Measurements from ENCODE around the gene THSD8.
"Not testable (repeated sequence)": the region's sequence is repeated elsewhere in the genome, so short reads cannot be mapped to it uniquely, and the experiment has no call there.

Gene THSD8

GRCh38 chr19:12792853-12793289 lies 9.0 kb upstream of the THSD8 start:
- no peak for DNase-seq

DNA sequence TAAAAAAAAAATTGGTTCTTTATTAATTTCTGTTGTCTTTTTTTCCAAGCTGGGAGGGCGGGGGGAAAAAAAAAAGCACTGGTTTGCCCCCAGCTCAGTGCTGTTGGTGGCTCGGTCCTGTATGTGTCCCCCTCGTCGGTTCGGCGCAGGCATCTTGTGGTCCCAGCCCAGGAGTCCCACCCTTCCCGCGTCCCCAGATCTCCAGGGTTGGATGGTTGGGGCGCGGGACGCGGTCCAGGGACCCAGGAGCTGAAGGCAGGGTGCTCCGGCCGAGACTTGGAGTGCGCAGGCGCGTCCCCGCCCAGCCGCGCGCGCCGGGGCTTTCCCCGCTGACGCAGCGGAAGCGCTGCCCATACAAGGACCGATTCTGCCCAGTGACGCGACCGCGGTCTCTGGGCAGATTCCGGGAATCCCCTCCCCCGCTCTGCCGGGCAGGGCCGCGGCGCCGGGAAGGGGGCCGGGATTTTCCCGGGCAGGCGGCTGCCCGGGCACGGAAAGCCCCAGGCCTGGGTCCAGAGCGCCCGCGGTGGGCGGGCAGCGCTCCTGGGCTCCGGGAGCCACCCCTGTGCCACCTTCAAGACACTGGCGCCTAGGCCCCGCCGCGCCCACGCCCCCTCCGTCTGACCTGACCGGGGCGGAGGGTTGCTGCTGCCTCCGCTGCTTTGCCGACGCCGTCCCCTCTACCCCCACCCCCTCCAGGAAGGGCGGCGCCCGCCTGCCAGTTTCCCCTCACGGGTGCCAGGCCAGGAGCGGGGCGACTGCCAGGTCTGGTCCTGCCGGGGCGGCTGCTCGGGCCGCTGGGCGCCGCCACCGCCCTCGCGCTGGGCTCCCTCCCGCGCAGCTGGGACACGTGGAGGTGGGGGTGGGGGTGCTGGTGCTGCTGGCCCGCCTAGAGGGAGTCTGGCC lies 8.3 kb upstream of the THSD8 start:
- DNase-seq: peak; percentile 94

DNA sequence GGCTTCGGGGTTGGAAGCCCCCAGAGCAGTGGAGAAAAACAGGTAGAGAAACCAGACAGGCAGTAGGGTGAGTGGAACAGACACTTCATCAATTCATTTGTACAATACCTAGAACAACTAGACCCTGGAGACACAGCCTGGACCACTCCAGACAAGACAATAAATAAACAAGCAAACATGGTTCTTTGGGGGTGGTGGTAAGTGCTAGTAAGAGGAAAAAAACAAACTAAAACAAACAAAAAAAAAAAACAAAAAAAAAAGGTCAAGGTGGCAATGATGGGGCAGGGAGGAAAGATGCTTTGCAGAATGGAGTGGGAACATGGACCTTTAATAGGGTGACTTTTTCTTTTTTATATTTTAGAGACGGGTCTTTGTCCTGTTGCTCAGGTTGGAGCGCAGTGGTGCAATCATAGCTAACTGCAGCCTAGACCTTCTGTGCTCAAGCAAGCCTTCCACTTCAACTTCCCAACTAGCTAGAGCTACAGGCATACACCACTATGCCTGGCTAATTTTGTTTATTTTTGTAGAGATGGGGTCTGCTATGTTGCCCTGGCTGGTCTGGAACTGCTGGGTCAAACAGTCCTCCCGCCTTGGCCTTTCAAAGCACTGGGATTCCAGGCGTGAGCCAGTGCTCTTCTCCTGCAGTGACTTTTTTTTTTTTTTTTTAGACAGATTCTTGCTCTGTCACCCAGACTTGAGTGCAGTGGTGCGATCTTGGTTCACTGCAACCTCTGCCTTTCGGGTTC lies 7.5 kb upstream of the THSD8 start:
- DNase-seq: no peak

DNA sequence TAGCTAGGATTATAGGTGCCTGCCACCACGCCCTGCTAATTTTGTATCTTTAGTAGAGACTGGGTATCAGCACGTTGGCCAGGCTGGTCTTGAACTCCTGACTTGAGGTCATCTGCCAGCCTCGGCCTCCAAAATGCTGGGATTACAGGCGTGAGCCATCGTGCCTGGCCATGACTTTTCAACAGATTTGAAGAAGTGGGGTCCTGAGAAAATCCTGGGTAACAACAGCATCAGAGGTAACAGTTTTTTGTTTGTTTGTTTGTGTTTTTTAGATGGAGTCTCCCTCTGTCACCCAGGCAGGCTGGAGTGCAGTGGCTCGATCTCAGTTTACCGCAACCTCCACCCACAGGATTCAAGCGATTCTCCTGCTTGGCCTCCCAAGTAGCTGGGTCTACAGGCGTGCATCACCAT lies 6.9 kb upstream of the THSD8 start:
- DNase-seq: no peak

DNA sequence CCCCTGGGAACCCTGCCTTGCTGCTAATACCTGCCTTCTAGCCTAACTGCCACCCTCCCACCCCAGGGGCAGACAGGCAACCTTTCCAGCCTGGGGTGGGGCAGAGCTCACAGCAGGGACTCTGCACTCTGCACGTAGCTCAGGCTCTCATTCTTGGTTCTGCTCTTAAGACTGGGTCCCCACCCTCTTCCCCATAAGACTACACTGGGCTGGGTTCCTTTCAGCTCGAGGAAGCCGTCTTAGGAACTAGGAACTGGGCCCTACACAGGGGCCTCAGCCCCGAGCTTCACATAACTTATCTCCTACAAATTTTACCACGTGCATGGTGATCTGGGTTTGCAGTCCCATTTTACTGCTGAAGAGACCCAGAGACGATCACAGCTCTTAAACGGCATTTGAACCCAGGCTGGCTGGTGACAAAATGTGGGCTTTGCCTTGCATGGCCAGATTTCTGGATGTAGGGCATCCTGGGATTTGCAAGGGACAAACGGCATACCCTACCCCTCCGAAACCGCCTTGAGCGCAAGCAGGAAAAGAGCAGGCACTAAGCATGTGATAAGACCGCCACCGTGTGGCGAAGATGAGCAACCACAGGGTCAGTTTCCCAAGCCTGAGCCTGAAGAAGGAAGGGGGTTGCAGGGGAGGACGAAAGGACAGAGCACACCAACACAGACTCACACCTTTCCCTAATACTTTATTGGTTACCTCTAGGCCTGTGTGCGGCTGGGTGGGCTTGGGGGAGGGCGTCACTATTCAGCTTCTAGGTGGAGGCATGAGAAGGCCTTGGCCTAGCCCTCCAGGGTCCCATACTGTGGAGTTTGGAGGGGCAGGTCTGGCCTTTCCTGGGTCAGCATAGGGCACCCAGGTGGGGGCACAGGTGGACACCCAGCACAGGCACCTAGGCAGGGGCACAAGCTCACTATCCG lies 5.5 kb upstream of the THSD8 start:
- DNase-seq: peak; percentile 78

DNA sequence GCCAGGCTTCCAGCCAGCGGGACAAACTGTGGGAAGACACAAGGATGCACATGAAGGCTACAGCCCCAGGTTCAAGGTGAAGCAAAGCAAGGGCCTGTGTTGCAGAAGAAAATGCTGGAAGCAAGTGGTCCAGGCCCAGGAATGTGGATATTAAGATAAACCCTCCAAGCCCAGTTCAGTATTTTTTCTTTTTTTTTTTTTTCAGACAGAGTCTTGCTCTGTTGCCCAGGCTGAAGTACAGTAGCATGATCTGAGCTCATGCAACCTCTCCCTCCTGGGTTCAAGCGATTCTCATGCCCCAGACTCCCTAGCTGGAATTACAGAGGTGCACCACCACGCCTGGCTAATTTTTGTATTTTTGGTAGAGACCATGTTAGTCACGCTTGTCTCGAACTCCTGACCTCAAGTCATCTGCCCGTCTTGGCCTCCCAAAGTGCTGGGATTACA lies 4.7 kb upstream of the THSD8 start:
- DNase-seq: no peak

- not testable (repeated sequence) for DNase-seq
These were observed 4.3 kb upstream of the THSD8 start for GRCh38 chr19:12797607-12798006.

GRCh38 chr19:12799742-12800465 lies 2.0 kb upstream of the THSD8 start:
- DNase-seq: no peak

DNA sequence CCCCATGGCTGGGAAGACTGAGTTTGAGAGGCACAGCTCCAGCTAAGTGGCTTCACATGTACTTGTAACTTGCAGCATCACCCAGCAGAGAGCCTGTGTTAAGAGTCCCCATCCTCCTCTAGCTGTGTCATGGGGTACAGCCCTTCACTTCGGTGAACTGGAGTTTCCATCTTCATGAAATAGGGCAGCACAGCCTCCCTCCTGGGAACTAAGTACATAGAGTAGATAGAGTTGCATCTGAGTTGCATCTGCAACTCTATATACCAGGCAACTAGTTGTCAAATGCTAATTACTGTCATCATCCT lies 1.5 kb upstream of the THSD8 start:
- no peak for DNase-seq

GRCh38 chr19:12800923-12801465 lies 875 bp upstream of the THSD8 start:
- DNase-seq: peak; percentile 39

- DNase-seq: no peak
These were observed 618 bp downstream of the THSD8 start for GRCh38 chr19:12802267-12803106.

DNA sequence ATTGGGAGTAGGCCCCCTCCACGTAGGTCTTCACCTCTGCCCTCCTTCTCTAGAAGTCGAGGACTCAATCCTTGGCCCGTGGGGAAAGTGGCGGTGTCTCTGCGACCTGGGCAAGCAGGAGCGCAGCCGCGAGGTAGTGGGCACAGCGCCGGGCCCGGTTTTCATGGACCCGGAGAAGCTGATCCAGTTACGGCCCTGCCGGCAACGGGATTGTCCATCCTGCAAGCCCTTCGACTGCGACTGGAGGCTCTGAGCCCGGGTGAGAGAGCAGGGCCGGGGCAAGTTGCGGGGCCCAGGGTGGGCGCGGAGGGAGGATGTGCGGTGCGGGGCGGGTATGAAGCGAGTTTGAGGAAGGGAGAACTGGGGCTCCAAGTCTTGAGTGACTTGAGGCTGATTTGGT lies 2.2 kb downstream of the THSD8 start:
- no peak for DNase-seq

DNA sequence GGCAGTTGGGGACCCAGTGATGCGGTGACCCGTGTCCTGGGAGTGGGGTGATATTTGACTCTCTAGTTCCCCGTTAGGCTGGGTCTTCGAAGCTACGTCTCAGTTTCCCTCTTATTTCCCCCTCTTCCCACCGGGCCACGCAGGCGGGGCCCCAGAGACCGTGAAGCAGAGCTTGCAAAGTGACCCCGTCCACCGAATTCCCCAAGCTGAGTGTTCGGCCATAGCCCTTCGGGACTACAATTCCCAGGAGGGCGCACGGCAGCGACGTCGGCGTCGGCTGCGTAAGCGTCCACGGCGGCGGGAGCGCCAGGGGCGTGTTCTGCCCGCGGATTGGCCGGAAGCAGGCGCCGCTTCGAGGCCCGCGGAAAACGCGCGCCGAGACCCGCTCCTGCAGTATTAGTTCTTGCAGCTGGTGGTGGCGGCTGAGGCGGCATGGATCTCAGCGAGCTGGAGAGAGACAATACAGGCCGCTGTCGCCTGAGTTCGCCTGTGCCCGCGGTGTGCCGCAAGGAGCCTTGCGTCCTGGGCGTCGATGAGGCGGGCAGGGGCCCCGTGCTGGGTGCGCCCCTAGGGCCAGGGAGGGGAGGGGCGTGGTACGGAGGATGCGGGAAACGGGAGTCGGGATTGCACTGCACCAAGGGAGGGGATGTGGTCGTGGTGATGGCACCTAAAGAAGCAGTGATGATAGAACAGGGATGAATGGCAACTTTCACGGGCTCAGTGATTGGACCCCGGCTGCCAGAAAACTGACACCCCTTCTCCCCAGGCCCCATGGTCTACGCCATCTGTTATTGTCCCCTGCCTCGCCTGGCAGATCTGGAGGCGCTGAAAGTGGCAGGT lies 4.6 kb downstream of the THSD8 start, which contains the start of gene RNASEH2A:
TSS of gene RNASEH2A (plus strand) at position 343 of the 840 bp plus-strand sequence. CDS start at position 433, 90 bp downstream.
- peak; percentile 95 for DNase-seq

GRCh38 chr19:12815088-12815487 lies 13.2 kb downstream of the THSD8 start:
- DNase-seq: no peak

GRCh38 chr19:12817188-12817587 lies 15.3 kb downstream of the THSD8 start:
- not testable (repeated sequence) for DNase-seq

DNA sequence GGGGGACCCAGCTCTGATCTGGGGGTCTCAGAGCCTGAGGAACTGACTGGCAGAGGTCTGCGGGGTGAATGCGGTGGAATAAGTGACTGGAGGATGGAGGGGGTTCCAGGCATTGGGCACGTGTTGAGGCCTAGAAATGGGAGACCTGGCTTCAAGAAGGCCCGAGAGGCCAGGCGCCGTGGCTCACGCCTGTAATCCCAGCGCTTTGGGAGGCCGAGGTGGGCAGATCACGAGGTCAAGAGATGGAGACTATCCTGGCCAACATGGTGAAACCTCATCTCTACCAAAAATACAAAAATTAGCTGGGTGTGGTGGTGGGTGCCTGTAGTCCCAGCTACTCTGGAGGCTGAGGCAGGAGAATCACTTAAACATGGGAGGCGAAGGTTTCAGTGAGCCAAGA lies 15.9 kb downstream of the THSD8 start:
- not testable (repeated sequence) for DNase-seq

DNA sequence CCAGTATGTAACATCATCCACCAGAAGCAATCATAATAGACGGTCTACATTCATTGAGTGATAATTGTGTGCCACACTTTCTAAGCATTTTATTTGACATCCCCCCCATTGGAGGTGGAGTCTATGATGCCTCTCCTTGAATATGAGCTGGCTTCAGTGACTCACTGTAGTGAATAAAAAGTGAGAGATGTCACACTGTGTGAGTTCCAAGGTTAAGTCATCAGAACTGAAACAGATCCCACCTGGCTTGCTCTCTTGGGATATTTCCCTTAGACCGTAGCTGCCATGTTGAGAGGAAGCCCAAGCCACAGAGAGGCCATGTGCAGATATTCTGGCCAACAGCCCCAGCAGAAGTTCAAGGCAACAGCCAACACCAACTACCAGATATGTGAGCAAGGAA lies 19.9 kb downstream of the THSD8 start:
- DNase-seq: no peak

- peak; percentile 47 for DNase-seq
These were observed 23.6 kb downstream of the THSD8 start for GRCh38 chr19:12825254-12826131.

GRCh38 chr19:12828494-12828893 lies 26.6 kb downstream of the THSD8 start:
- DNase-seq: peak; percentile 86

All from RPMI8226 (cell line).